BLaER1 treated with 17β-estradiol and CSF1 and Interleukin-3, amounts not matched to agents 10 nM and 100 nM (cell line): ENCODE measurements around the gene PRKCA.

Source experiments
- H3K27ac ChIP-seq, 11 experiments: shearing (Covaris generic); formaldehyde crosslinking; 2 replicates each; pipeline ENCODE4 v1.8.1; 2022
- H3K27me3 ChIP-seq, 11 experiments: shearing (Covaris generic); formaldehyde crosslinking; 2 replicates each; pipeline ENCODE4 v1.8.1; 2022
- H3K36me3 ChIP-seq, 11 experiments: shearing (Covaris generic); formaldehyde crosslinking; 2 replicates each; pipeline ENCODE4 v1.8.1; 2022
- H3K4me1 ChIP-seq, 10 experiments: shearing (Covaris generic); formaldehyde crosslinking; 2 replicates each; pipeline ENCODE4 v1.8.1; 2022
- H3K4me2 ChIP-seq, 11 experiments: shearing (Covaris generic); formaldehyde crosslinking; 2 replicates each; pipeline ENCODE4 v1.8.1; 2022
- H3K4me3 ChIP-seq, 10 experiments: shearing (Covaris generic); formaldehyde crosslinking; 2 replicates each; pipeline ENCODE4 v1.8.1; 2022
- H3K9ac ChIP-seq, 11 experiments: shearing (Covaris generic); formaldehyde crosslinking; 2 replicates each; pipeline ENCODE4 v1.8.1; 2022
- H3K9me3 ChIP-seq, 11 experiments: shearing (Covaris generic); formaldehyde crosslinking; replicated peaks in 1 of 11; 2 replicates each; pipeline ENCODE4 v1.8.1; 2022
- H4K20me1 ChIP-seq, 11 experiments: shearing (Covaris generic); formaldehyde crosslinking; 2 replicates each; pipeline ENCODE4 v1.8.1; 2022
- Cebpa-rat ChIP-seq, 11 experiments: shearing (Covaris generic); IDR thresholded peaks; 2 replicates each; pipeline ENCODE4 v1.8.1; 2022

The PRKCA gene

DNA sequence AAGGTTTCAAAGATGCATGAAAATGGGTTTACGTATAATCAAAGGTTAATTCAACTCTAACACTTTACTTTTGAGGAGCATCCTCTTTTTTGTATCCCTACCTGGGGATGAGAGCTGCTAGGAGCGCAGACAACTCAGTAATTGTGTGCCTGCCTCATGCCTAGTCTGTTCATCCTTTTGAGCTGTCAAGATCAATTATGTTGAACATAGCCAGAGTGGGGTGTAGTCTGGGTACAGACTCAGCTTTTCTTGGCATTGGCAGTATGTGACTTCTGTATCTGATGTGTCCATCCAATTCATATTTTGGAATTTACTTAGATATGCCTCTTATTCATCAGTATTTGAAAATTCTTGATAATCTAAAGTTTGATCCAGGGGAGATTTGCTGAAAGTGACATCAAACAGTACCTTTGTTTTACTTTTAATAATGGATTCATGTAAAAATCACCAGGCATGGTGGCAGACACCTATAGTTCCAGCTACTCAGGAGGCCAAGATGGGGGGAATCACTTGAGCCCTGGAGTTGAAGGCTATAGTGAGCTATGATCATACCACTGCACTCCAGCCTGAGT is 24.1 kb downstream of the PRKCA start:
- no peak for TF ChIP-seq Cebpa-rat (IDR thresholded peaks at IDR 0.05)
- Histone ChIP-seq H3K9me3 (peaks cover 8 to 15% (median 12%) of the 10 kb centered on the region in 11 experiments), H3K27ac (no peak overlapping the region), H3K4me1 (peaks cover 0 to 24% (median 4%) of the 10 kb centered on the region in 10 experiments; a peak in 6 of 20 replicates), H3K4me2 (no peak overlapping the region), H3K27me3 (no peaks in the 10 kb centered on the region), H3K36me3 (peaks cover 0 to 52% (median 6%) of the 10 kb centered on the region in 11 experiments; a peak in 10 of 22 replicates), H3K4me3 (no peak overlapping the region), H3K9ac (no peak overlapping the region), H4K20me1 (peaks cover 0 to 100% (median 0%) of the 10 kb centered on the region in 11 experiments; a peak in 5 of 22 replicates)

DNA sequence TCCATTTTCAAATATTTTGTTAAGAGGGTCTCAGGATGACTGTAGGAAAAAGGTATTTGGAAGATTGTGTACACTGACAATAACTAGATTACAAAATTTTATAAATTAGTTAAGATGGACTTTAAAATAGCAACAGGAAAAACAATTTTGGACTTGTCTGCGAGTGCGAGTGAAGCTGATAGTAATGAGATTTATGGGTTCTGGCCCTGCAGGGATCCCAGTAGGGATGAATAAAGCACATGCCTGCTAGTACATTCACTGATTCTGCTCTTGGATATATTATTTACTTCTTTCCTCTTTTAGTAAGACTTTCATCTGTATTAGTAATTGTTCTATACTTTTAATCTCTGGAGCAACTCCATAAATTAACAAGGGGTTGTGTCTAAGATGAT is 28.2 kb downstream of the PRKCA start:
- H3K9me3 ChIP-seq: no peaks in the 10 kb centered on the region
- peak overlapping the region in 2 of 11 experiments; percentile 28 to 37; a peak in 2 of 22 replicates for H3K4me2 ChIP-seq
- H3K4me3 ChIP-seq: no peak overlapping the region
- peaks cover 0 to 48% (median 0%) of the 10 kb centered on the region in 11 experiments; a peak in 5 of 22 replicates for H3K36me3 ChIP-seq
- peaks cover 0 to 100% (median 0%) of the 10 kb centered on the region in 11 experiments; a peak in 5 of 22 replicates for H4K20me1 ChIP-seq
- no peak for TF ChIP-seq Cebpa-rat (IDR thresholded peaks at IDR 0.05)
- H3K9ac ChIP-seq: no peak overlapping the region
- peaks cover 0 to 26% (median 4%) of the 10 kb centered on the region in 10 experiments; a peak in 6 of 20 replicates for H3K4me1 ChIP-seq
- no peak overlapping the region for H3K27ac ChIP-seq
- no peaks in the 10 kb centered on the region for H3K27me3 ChIP-seq

DNA sequence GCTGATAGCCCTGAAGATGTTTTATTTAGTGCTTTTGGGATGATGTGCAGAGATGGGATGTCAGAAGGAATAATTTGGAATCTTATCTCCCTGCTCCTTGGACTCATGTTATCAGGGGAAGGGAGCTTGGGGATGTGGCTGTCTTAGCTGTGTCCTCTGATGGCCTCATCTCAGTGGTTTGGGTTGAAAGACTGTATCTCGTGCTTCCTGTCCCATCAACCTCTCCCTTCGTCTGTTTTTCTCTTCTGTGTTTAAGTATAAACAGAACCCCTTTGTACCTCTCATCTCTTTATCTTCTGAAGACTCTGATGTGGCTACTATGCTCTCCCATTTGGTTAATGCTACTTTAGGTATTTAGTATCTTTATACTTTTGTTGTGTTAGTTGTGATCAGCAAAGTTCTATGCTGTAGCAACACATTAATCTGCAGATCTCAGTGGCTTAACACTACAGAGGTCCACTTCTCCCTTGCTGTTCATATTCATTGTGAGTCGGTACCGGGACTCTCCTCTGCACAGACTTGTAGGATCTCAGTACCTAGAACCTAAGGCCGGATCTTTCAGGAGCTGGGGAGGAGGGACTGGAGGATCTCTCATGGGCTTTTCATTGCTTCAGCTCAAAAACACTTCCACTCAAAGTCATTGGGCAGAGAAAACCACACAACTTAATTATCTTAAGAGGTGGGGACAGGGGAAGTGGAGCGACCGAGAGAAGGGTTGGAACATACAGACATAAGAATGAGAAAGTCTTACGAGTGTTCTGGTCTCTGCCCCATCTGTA is 28.8 kb downstream of the PRKCA start:
- TF ChIP-seq Cebpa-rat (IDR thresholded peaks at IDR 0.05): no peak
- Histone ChIP-seq H3K27ac (no peak overlapping the region), H3K36me3 (peaks cover 0 to 54% (median 0%) of the 10 kb centered on the region in 11 experiments; a peak in 5 of 22 replicates), H3K4me2 (peak overlapping the region in 2 of 11 experiments; percentile 28 to 37; a peak in 3 of 22 replicates), H3K4me1 (peaks cover 0 to 26% (median 4%) of the 10 kb centered on the region in 10 experiments; a peak in 6 of 20 replicates), H4K20me1 (peaks cover 0 to 100% (median 0%) of the 10 kb centered on the region in 11 experiments; a peak in 5 of 22 replicates), H3K4me3 (no peak overlapping the region), H3K27me3 (no peaks in the 10 kb centered on the region), H3K9ac (no peak overlapping the region), H3K9me3 (no peaks in the 10 kb centered on the region)

DNA sequence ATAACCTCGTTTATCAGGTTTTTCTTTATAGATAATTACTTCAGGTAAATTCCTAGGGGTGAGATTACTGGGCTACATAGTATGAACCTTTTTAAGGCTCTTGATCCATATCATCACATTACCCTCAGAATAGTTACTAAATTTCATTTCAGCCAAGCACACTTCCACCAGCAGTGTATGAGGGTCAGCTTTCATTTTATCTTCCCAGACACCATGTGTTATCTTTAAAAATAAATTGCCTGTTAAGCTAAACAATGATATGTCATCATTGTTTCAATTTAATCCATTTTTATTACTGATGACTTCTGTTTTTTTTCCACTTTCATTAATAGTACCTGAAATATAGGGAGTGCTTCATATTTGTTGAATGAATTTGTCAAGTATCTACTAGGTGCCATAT is 33.4 kb downstream of the PRKCA start:
- no peak overlapping the region for H3K4me2 ChIP-seq
- H3K27me3 ChIP-seq: no peaks in the 10 kb centered on the region
- peaks cover 0 to 62% (median 0%) of the 10 kb centered on the region in 11 experiments; a peak in 4 of 22 replicates for H3K36me3 ChIP-seq
- no peak overlapping the region for H3K4me3 ChIP-seq
- no peak for TF ChIP-seq Cebpa-rat (IDR thresholded peaks at IDR 0.05)
- H4K20me1 ChIP-seq: peaks cover 0 to 100% (median 0%) of the 10 kb centered on the region in 11 experiments; a peak in 6 of 22 replicates
- no peaks in the 10 kb centered on the region for H3K9me3 ChIP-seq
- peaks cover 0 to 37% (median 12%) of the 10 kb centered on the region in 10 experiments; a peak in 15 of 20 replicates for H3K4me1 ChIP-seq
- H3K27ac ChIP-seq: no peak overlapping the region
- no peak overlapping the region for H3K9ac ChIP-seq

DNA sequence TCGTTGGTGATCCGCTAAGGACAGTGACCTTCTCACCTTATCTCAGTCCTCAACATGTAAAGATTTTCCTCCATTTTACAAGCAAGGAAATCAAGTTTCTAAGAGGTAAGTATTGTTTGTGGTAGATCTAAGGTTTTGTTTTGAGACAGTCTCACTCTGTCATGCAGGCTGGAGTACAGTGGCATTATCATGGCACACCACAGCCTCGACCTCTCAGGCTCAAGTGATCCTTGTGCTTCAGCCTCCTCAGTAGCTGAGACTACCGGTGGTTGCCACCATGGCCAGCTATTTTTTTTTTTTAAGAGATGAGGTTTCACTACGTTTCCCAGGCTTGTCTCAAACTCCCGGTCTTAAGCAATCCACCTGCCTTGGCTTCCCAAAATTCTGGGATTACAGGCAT is 34.9 kb downstream of the PRKCA start:
- peaks cover 0 to 76% (median 0%) of the 10 kb centered on the region in 11 experiments; a peak in 4 of 22 replicates for H3K36me3 ChIP-seq
- peaks cover 0 to 98% (median 0%) of the 10 kb centered on the region in 11 experiments; a peak in 6 of 22 replicates for H4K20me1 ChIP-seq
- H3K4me3 ChIP-seq: no peak overlapping the region
- H3K9me3 ChIP-seq: no peaks in the 10 kb centered on the region
- H3K4me2 ChIP-seq: no peak overlapping the region
- no peak overlapping the region for H3K27ac ChIP-seq
- no peaks in the 10 kb centered on the region for H3K27me3 ChIP-seq
- no peak overlapping the region for H3K9ac ChIP-seq
- no peak for TF ChIP-seq Cebpa-rat (IDR thresholded peaks at IDR 0.05)
- peaks cover 0 to 28% (median 9%) of the 10 kb centered on the region in 10 experiments; a peak in 14 of 20 replicates for H3K4me1 ChIP-seq

DNA sequence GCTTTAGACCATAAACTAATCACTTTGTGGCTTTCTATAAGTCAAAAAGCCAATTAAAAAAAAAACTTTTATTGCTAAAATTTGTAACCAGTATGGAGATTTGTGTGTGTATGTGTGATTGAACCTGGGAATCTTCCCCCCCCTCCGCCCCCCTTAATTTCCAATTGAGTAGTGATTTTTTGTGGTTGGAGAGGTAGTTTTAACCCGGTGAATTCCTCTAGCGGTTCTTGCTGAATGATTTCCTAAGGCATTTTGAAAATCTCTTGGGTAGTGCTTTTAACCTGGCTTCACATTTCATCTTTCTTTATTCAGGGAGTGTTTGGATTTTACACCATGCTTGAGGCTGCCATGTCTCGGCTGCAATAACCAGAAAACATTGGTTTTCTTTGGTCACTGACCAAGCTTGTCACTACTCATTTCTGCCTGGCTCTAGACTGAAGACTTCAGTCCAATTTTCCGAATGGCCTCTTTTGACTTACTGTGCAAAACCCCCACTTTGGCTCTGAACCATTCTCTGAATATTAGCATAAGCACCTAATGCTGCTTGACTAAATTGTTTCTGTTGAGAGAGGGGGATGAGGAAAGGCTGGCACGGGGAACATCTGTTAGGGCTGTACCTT is 35.6 kb downstream of the PRKCA start:
- Histone ChIP-seq H4K20me1 (peaks cover 0 to 96% (median 0%) of the 10 kb centered on the region in 11 experiments; a peak in 6 of 22 replicates), H3K36me3 (peaks cover 0 to 76% (median 0%) of the 10 kb centered on the region in 11 experiments; a peak in 4 of 22 replicates), H3K27ac (no peak overlapping the region), H3K4me3 (no peak overlapping the region), H3K4me1 (peaks cover 0 to 35% (median 9%) of the 10 kb centered on the region in 10 experiments; a peak in 14 of 20 replicates), H3K9ac (no peak overlapping the region), H3K9me3 (no peaks in the 10 kb centered on the region), H3K27me3 (no peaks in the 10 kb centered on the region), H3K4me2 (peak overlapping the region in 2 of 11 experiments; percentile 6 to 15; a peak in 1 of 22 replicates)
- TF ChIP-seq Cebpa-rat (IDR thresholded peaks at IDR 0.05): no peak

DNA sequence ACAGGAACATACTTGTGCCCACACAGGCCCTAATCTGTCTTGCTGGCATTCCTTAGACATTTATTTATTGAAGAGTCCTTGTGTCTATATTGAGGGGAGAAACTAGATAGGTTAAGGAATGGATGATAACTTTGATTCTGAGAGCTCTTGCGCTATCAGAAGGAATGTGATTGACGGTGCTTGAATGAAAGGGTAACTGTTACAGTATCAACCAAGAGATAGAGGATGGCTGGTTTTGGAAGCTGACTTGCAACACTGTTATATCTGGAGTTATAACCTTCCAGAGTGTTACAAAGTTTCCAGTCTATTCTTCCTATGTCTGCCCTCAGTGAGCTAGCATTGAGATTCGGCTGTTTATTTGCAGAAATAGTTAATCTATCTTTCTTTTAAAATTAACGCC is 36.5 kb downstream of the PRKCA start:
- H3K27me3 ChIP-seq: no peaks in the 10 kb centered on the region
- no peak overlapping the region for H3K9ac ChIP-seq
- no peak overlapping the region for H3K4me3 ChIP-seq
- H3K36me3 ChIP-seq: peaks cover 0 to 68% (median 0%) of the 10 kb centered on the region in 11 experiments; a peak in 4 of 22 replicates
- no peaks in the 10 kb centered on the region for H3K9me3 ChIP-seq
- H3K27ac ChIP-seq: no peak overlapping the region
- peak overlapping the region in 6 of 11 experiments; percentile 15 to 48 (median 44); a peak in 8 of 22 replicates for H3K4me2 ChIP-seq
- no peak for TF ChIP-seq Cebpa-rat (IDR thresholded peaks at IDR 0.05)
- H3K4me1 ChIP-seq: peaks cover 0 to 44% (median 10%) of the 10 kb centered on the region in 10 experiments; a peak in 15 of 20 replicates
- H4K20me1 ChIP-seq: peaks cover 0 to 96% (median 0%) of the 10 kb centered on the region in 11 experiments; a peak in 6 of 22 replicates

DNA sequence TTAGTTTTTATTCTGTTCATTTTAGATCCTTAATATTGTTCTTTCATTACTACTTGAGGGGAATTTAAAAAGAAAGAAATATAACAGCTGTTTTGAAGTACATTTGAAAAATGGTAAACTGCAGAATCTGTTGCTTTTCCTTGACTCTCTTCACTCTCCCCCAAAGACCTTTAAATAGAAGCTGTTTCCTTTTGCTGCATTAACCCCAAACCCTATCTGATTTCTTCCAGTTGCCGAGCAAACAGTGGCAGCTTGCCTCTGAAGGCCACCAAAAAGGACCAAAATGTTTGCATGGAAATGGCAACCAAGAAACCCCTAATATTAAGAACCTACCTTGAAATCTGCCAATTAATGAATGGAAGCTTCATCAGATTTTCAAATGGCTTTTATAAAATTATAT is 37.1 kb downstream of the PRKCA start:
- Histone ChIP-seq H3K4me1 (peaks cover 0 to 51% (median 10%) of the 10 kb centered on the region in 10 experiments; a peak in 15 of 20 replicates), H3K27me3 (no peaks in the 10 kb centered on the region), H3K9ac (0 out of 22 replicates have a peak overlapping the region, but pooled peaks of 1 of the 11 experiments have one; percentile 31), H4K20me1 (peaks cover 0 to 96% (median 0%) of the 10 kb centered on the region in 11 experiments; a peak in 6 of 22 replicates), H3K36me3 (peaks cover 0 to 68% (median 0%) of the 10 kb centered on the region in 11 experiments; a peak in 4 of 22 replicates), H3K27ac (no peak overlapping the region), H3K4me2 (peak overlapping the region in 10 of 11 experiments; percentile 17 to 48 (median 31); a peak in 13 of 22 replicates), H3K4me3 (no peak overlapping the region), H3K9me3 (no peaks in the 10 kb centered on the region)
- TF ChIP-seq Cebpa-rat (IDR thresholded peaks at IDR 0.05): no peak
